ENCODE results near the gene TRIO.

DNA sequence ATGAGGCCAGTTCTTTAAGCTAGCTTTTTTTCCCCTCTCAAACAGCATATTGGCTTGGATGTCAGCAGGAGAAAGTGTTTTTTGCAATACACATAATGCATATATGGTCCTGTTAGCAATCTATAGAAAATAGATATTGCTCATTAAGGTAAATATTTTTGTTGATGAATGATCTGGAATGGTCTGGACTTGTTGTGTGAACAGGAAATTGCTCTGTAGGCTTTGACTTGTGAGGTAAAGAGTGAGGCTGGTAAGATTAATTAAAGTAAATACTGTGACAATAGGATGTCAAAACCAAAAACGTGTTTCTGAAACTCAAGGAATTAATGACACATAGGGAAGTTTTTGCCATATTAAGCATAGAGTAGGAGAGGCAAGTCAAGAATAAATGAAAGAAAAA is 176.0 kb downstream of the TRIO start:
- no peak for TF ChIP-seq TCF7L2 (IDR thresholded peaks at IDR 0.05; ENCODE audit: borderline replicate concordance, low read depth, low read length)
- TF ChIP-seq ZNF449 (tag by site-specific recombination; IDR thresholded peaks at IDR 0.05), result no peak
